ENCODE data around the gene LIN7A.

DNA sequence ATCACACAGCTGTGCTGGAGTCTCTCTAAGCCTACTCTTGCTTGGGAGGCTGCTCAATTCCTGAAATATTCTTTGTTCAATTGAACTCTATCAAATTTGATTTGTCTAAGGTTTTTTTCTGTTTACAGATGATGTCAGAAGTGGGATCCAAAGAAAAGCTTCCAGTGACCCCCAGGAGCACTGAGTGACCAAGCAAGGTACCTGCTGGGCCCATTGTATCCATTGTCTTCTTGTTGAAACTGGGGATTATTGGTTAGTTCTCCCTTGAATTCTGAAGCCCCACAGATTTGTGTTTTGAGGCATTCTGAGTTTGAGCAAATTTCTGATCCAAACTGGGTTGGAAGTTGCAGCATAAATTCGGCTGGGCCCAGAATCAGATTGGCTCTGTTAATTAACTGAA is 156.4 kb downstream of the LIN7A start:
- TF ChIP-seq CTCF (IDR thresholded peaks at IDR 0.05; ENCODE audit: low read length) (no peak), EZH2 (IDR thresholded peaks at IDR 0.05; ENCODE audit: borderline replicate concordance, low read length) (no peak)

Data from OCI-LY1 (cell line).